CD4-positive, alpha-beta T cell treated with Interleukin-6 at 100 ng/mL for 8 hours (primary cell): ENCODE measurements around the gene JAG1.
"Not testable (repeated sequence)": the region's sequence is repeated elsewhere in the genome, so short reads cannot be mapped to it uniquely, and the experiment has no call there.

Experiments used
- DNase-seq: peaks from one replicate; pipeline ENCODE4 v3.0.0-alpha.2; 2020; ENCODE audit warnings: mixed read lengths, low spot score

JAG1 gene

DNA sequence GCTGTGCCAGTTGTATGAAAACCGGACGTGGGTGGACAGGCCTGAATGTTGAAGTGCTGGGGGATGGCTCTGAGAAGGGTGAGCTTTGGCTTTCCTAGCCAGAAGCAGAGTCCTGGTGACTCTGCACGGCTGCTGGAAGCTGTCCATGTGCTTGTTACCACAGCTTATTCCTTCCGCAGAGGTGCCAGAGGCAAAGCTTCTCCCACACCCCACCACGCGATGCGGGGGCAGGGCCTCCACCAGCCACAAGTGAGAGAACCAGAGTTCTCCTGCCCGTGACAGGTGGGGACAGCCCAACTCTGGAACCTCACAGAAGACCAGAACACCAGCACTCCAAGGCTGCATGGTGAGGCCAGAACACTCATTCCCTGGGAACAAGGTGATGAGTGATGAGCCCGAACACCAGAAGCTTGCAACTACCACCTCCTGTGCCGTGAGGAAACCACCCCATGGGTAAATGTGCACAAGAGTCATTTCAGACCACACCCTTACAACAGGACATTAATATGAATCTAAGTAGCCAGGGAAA, 36.7 kb downstream of the JAG1 start:
- DNase-seq = no peak

DNA sequence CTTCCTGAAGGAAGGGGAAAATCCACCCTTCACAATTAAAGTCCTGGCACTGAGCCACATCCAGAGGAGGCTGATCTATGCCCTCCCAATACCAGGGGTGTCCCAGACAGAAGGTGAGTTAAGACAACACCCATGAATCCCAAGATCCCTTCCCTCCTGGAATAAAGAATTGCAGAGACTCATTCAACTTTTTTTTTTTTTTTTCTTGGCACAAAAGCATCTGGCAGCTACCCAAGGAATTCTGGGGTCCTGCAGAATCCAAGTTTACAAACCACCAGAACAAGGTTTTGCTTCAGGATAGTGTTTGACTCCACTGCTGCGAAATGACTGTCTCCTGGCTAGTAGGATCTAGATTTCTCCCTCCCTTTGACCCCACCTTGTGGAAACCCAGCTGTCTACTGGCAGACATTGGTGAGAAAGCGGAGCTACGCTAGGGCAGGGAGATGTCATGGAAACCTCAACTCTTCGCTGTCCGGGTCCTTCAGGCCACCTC, 37.4 kb downstream of the JAG1 start:
- DNase-seq = no peak

DNA sequence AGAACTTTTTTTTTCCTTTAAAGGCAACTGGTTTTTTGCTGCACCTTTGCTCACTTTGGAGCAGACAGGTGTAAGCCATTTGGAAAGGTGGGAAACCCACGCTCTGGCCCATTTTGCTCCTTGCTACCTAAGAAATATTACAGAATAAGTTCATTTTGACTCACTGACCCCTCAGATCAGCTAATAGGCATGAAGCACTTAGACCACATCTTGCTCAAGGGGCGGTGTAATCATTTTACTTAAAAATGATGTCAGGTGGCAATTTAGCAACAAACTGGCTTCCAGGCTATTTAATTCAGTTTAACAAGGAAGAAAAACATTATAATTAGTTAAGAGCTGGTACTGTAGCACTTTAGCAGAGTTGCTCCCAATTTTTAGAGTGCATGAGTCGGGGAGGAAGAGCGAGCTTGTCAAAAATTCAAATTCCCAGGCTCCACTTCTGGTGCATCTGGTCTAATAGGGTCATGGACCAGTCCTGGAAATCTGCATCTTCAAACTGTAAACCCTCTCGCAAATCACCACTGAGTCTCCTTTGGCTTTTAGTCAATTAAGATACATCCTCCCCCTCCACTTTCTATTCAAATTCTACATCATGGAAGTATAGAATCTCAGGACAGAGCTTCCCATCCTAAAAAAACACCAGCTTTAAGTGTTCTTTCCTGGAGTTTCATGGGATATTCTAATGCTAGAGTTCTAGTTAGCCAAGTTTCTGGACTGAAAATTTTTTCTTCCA, 38.2 kb downstream of the JAG1 start:
- no peak for DNase-seq

DNA sequence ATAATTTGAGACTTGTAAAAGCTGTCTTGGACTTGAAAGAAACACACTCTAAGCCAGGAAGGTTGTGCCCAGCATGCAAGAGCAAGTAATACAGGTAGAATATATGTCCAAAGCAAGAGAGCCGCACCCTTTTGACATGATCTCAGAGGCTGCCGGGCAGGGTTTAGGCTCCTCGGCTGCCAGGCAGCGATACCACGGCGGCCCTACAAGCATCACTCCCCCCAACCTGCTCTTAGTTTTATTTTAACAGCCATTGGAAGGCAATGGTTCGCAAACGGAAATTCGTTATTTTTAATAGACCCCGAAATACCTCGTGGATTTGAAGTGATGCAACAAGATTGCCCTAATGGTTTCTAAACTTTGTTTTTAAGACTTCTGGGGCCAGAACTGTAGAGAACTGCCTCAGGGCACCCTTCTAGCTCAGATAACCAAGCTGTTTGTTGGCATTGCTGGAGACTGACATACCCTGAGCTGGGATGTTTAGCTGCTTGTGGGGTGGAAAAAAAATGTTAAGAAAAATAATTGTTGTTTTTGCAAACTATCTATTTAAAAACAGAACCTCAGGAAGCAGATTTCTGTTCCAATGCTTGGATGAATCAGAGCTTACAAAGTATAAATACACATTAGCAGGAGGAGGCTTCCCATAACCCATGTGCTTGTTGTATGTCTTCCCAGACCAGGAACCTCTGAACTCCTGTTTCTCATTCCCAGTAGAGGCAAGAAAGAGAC, 39.0 kb downstream of the JAG1 start:
- DNase-seq = no peak

GRCh38 chr20:10634211-10634610, 39.6 kb downstream of the JAG1 start:
- no peak for DNase-seq

- DNase-seq = no peak
Measured at GRCh38 chr20:10633718-10634117, 40.1 kb downstream of the JAG1 start.

DNA sequence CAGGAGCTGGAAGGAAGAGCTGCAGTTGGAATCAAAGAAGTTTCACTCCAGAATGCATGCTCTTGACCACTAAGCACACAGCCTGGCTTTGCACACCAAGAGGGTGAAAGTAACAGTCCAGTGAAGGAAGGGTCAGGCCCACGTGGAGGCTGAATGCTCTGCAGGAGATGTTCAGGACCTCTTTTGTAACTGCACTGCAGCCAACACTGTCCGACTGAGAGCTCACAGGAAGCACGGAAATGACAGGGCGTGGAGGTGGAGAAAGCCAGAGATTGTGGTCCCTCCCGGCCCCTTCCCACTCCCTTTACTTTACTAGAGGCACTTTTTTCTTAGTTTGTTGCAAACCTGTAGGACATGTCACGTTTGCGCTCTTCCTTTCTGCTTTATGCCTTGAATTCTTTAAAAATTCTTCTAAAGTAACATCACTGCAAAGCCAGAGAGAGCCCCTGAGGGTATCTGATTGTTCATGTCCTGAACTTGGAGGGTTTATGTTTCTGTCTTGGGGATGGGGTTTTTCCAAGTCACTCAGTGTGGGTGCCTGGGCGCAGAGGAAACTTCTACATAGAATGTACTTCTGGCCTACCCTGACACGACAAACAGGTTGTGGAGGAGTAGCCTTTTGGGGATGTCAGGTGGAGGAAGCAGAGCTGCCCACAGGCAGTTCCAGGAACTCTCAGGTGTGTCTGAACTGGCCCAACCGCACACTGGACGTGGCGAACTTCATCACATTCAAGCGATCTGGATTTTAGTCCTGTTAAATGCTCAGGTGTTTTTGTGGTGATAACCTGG, 40.9 kb downstream of the JAG1 start:
- no peak for DNase-seq

DNA sequence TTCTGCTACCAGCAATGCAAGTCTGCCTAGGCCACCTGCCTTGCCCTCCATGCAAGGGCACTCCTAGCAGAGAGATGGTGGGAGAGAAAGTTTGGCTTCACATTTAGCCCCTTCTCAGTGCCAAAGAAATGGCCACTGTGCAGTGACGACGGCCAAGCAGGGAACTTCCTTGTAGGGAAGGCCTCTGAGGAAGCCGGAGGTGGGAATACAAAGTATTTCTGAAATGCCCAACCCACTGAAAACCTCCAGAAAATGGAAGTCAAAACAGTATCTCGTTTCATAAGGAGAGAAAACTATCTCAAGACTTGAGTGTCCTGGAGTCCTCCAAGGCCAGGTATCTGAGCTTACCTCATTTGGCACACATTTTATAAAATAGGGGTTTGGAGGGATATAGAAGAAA, 42.7 kb downstream of the JAG1 start:
- no peak for DNase-seq

- DNase-seq = no peak
Measured at GRCh38 chr20:10629946-10630650, 43.7 kb downstream of the JAG1 start.

- DNase-seq = no peak
Measured at GRCh38 chr20:10626896-10627295, 46.9 kb downstream of the JAG1 start.

DNA sequence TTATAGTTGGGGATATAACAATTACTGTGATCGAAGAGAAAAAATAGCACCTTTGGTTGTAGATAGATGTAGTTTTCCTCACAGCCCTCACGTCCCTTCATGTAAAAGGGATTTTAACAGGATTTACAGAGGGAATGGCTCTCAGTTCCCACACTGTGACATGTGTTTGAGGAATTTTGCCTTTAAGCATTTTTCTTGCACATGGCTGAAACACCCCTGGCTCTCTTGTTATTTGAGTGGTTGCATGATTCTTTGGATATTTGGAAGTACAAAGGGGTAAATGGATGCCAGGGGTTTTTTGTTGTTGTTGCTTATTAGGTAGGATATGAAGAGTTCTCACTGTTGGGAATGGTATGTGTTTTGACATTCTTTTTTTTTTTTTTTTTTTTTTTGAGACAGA, 48.2 kb downstream of the JAG1 start:
- DNase-seq = no peak

DNA sequence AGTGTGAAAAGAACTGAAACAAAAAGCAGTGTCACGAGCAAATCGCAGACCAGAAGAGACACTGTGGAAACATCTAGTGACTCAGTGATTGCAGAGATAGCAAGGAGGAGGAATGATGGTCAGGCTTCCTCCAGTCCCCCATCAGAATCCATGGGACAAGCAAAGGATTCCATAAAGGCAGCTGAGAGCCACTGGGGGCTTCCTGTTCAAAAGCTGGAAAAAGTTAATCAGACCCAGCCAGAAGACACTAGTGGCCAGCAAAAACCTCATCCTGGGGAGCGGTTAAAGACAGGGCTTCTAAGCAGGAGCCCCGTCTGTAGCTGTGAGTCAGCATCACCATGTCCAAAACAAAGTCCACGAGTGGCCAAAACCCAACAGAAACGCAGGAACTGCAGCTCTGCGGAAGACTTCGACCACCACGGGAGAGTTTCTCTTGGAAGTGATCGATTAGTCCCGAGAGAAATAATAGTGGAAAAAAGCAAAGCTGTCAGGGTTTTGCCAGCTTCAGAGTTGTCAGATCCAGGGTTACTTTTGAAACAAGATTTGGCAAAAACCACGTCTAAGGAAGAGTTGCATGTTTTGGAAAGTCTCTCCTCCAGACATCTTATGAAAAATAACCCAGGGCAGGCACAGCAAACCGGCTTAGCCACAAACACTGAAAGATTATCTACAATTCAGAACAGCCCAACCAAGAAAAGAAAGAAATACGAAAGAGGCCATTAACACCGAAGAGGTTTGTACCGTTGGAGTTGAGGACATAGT, 51.0 kb downstream of the JAG1 start:
- no peak for DNase-seq

DNA sequence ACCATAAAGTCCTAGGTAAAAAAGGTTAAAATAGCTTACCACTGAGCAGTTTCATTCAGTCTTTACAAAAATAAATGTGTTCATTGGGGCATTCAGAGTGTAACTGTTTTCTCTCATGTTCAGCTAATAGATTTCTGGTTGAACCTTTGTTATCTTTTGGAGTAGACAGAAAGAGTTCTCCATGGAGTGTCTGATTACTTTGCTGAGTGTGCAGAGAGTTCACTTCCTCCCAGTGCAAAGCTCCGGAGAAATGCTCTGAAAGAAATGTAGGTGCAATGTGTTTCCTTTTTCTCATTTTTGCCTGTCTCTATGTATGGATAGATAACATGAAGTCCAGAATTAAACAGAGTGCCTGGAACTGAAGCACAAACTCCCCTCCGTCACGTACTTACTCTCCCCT, 52.6 kb downstream of the JAG1 start:
- no peak for DNase-seq

DNA sequence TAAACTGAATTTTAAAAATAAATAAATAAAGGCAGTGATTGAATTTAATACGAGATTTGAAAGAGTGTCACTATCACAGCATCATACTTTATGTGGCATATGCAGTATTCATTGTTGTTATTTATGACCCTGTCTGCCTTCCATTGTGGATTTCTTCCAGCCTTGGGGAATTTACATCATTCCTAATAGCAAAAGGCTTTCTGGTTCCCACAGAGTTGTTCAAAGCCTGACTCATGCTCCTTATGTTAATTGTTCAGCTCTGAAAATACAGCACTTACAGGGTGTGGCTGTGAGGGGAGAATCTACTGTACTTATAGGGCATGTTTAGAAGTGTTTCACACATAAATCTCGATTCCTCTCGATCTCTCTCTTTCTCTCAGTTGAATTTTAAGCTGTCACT, 54.4 kb downstream of the JAG1 start:
- no peak for DNase-seq

- DNase-seq = no peak
Measured at GRCh38 chr20:10618611-10619245, 55.1 kb downstream of the JAG1 start.

DNA sequence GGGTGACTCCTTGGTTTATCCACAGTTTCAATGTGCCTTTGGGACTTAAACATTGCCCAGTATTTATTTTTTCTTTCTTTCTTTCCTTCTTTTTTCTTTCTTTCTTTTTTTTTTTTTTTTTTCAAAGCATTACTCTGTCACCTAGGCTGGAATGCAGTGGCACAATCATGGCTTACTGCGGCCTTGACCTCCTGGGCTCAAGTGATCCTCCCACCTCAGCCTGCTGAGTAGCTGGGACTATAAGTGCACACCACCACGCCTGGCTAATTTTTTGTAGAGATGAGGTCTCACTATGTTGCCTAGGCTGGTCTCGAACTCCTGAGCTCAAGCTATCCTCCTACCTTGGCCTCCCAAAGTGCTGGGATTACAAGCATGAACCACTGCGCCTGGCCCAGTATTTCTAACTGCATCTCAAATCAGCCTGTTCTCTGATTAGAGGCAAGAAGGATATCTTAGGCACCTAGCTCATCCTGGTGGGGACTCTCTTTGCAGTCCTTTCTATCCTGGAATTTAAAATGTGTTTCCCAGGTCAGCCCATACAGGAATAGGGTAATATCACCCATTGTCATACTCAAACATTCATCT, 56.2 kb downstream of the JAG1 start:
- DNase-seq = not testable (repeated sequence)

DNA sequence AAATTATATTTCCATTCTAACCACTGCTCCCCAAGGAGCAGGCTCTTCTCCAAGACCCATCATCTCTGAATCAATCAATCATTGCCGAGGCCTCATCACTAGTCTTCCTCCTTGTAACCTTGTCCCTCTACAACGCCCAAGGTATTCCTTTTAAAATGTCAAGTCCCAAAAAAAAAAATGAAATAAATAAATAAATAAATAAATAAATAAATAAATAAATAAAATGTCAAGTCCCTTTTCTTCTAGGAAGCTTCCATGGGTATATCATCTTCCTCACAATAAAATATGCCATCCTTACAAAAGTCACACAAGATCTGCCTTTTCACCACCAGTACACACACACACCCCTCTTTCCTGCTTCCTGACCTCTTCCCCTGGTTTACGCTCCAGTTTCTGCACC, 57.6 kb downstream of the JAG1 start:
- no peak for DNase-seq

GRCh38 chr20:10613911-10614310, 59.9 kb downstream of the JAG1 start:
- no peak for DNase-seq

DNA sequence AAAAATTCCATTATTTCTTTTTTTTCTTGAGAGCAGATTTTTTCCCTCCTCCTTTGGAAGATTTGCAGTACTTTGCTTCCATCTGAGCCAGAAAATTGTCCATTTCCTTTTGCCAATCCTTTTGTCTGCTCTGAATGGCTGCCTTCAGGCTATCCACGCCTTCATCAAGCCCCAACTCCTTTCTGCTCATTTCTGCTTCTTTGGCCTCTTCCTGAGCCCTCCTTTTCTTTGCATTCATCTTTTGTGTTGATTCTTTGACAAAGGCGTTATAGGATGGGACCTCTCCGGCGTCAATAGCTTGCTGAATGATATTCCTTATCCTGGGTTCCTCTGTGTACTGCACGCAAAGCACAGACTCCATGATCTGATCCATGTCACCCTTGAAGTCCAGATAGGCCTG, 60.4 kb downstream of the JAG1 start:
- not testable (repeated sequence) for DNase-seq

DNA sequence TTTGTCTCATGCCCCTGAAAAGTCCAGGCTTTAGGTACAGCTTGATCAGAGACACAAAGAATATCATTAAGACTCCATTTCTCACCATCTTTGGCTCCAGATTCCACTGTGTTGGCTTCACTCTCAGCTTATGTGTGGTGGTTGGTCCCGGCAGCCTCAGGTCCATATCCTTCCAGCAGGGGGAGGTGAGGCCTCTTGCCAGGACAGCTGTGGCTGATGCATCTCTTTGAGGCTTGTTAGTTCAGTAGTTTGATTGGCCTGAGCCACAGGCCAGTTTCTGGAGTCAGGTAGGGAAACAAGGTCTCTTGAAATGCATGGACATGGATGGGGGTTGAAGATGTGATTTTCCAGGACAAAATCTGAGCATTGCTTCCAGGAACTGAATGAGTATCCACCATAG, 62.4 kb downstream of the JAG1 start:
- no peak for DNase-seq
